ENCODE data around the gene ALK.

Gene ALK

GRCh38 chr2:29223257-29223656, 698.1 kb downstream of the ALK start:
- DNase-seq (ENCODE audit: low read depth): no peak

- DNase-seq (ENCODE audit: low read depth): no peak
These were observed 698.8 kb downstream of the ALK start for GRCh38 chr2:29222381-29223179.

DNA sequence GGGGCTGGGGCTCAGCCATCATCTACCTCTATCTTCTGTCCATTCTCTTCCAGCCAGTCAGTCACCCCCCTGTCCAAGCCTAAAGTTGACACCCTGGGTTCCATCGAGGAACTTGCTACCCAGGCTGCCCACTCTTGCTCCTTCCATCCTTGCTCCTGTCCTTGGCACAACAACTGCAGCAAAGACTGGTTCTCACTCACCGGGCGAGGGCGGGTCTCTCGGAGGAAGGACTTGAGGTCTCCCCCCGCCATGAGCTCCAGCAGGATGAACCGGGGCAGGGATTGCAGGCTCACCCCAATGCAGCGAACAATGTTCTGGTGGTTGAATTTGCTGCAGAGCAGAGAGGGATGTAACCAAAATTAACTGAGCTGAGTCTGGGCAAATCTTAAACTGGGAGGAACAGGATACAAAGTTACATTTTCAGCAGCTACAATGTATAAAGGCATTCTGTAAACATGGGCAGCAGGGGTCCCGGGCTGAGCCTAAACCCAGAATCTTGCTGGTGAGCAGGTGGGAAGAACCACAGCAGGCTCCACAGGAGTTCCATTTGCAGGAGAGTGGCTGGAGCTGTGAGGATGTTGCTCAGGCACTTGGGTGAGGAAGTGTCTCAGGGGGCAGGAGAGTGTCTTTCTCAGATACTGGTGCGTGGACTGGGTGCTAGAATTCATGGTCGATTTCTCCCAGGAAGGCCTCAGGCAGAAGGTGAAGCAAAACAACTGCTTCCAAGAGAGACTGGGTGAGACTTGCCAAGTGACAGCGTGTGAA, 700.7 kb downstream of the ALK start:
- no peak for DNase-seq (ENCODE audit: low read depth)

DNA sequence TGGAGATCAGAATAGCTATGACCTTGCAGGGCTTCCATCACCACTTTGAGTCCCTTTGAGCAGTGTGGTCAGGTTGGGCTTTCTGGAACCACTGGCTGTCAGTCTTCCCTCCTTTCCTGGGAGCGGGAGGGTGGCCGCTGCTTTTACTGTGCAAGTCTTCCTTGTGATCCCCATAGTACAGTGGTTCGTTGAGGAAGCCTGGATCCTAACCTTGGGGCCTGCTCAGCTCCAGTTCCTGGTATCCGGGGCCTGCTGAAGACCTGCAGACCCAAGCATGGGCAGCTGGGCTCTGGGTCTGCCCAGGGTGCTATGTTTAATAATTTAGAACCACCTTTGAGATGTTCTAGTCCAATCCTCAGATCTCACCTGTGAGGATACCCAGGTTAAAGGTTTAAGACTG, 702.0 kb downstream of the ALK start:
- no peak for DNase-seq (ENCODE audit: low read depth)

GRCh38 chr2:29218550-29219125, 702.7 kb downstream of the ALK start:
- no peak for DNase-seq (ENCODE audit: low read depth)

DNA sequence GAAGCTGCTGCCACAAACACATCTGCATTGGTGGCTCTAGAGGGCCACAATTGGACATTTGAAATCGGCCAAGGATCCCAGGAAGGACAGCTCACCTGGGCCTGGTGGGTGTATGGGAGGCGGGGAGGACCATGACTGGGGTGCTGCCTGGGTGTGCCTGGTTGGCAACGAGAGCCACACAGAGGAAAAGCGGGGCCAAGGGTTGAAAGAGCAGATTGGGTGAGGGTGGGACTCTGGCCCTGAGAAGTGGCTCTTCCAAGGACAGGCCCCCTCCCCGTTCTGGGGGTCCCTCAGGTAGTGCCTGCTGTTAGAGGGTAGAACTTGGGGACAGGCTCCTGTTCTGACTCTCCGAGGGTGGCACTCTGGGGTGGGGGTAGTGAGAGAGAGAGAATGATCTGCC, 703.3 kb downstream of the ALK start:
- DNase-seq (ENCODE audit: low read depth): no peak

- no peak for DNase-seq (ENCODE audit: low read depth)
These were observed 704.8 kb downstream of the ALK start for GRCh38 chr2:29216609-29216909.

- no peak for DNase-seq (ENCODE audit: low read depth)
These were observed 705.4 kb downstream of the ALK start for GRCh38 chr2:29215739-29216608.

DNA sequence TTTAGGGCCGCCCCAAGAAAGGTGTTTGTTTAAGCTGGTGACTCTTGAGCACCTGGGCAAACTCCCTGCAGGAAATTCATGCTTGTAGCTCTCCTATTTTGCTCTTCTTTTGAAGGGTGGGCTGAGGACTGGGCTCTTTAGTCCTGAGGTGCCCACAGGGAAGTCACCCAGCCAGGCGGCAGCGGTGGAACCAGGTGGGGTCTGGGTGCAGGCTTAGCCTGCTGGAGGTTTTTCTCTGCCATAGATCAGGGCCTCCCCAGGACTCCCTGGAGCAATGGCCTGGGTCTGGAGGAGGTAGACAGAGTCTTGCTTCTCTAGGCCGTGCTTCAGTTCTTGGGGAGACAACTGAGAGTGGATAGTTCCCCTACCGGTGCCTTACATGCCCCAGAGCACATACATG, 706.3 kb downstream of the ALK start:
- DNase-seq (ENCODE audit: low read depth): no peak

DNA sequence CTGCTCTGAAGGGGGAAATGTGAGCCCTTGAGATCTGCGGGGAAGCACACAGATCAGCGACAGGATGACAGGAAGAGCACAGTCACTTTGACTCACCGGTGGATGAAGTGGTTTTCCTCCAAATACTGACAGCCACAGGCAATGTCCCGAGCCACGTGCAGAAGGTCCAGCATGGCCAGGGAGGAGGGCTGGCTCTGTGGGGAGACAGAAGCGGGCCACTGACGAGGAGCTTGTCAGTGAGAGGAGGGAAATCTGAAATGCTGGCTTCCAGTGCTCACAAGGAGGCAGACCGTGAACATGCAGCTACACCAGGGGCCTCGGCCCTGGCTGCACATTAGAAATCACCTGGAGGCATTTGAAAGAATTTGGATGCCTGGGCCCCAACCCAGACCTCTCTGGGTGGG, 707.5 kb downstream of the ALK start:
- no peak for DNase-seq (ENCODE audit: low read depth)

DNA sequence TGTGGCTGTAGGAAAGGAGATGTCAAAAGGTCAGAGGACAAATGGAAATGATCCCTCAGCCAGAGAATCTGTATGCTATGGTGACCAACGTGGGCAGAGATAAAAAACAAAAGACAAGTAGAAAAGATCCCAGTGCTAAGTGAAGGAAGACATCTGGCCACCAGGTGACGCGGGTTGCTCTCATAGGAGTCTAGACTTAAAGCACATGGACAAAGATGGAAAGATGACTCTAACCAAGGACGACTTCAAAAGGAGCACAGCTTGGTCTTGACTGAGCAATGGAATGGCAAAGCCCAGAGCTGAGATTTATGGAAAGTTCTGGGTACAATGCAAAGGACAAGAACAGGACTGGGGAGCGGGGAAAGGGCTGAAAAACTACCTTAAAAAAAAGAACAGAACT, 709.4 kb downstream of the ALK start:
- DNase-seq (ENCODE audit: low read depth): no peak

DNA sequence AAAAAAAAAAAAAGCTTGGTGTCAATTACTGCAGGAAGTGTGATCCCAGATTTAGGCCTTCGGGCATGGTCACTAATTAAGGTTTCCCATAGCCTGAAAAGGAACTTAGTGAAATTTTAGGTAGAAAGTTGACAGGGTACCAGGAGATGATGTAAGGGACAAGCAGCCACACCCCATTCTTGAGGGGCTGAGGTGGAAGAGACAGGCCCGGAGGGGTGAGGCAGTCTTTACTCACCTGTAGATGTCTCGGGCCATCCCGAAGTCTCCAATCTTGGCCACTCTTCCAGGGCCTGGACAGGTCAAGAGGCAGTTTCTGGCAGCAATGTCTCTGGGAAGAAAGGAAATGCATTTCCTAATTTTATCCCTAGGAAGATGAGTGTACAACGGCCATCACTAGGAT, 711.8 kb downstream of the ALK start:
- no peak for DNase-seq (ENCODE audit: low read depth)

DNA sequence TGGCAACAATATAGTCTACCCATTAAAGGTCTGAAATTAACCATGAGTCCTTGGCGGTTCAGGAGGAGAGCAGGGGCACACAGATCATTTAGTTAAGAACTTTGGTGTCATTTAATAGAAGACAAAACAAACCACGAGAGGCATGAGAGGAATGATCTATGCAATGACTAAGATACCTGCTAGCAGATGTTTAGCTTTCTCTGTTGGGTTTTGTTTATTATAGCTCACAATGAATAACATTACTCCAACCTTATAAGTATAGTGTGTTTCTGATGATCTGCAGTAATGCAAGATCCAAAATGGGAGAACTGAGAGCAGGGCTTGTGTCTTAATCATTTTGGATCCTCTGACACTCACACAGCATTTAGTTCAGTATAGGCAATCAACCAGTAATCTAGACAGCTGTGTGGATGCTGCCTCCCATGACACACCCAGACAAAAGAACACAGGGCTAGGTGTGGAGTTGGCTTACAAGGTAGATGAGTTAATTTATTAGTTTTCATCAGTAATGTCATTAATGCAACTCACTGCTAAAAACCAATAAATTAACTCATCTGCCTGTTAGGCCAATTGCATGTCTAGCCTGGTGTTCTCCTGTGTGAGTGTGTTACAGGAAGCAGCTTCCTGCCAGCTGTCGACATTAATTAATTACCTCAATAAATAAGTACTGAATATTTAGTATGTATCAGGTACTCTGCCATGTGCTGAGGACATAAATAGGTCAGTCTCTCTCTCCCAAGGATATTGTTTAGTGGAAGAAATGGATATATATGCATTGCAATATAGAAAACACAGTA, 713.8 kb downstream of the ALK start:
- no peak for DNase-seq (ENCODE audit: low read depth)

- no peak for DNase-seq (ENCODE audit: low read depth)
These were observed 714.4 kb downstream of the ALK start for GRCh38 chr2:29206941-29207340.

DNA sequence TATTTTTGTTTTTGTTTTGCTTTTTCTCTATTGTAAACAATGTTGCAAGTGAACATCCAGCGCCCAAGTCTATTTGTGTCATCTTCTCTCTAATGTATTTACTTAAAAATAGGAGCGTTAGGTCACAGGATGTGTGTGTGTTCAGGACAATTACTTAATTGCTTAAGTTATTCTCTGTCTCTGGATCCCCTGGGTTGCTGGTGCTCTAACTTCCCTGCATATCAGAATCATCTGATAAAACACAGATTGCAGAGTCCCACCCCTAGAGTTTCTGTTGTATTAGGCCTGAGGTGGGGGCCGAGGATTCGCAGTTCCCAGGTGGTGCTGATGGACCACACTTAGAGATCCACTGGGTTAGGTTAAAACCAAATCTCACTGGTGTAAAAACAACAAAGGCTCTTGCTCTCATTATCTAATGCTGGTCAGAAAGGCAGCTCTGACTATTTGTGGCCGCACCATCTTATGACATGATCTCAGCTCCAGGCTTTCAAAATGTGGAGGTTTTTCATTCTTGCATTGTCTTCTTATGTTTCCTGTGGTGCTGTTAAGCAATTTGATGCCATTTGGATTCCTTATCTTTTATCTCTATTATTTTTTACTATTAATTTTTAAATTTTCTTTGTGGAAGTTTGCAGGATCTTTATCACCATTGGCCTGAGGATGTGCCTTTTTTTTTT, 718.4 kb downstream of the ALK start:
- DNase-seq (ENCODE audit: low read depth): peak; percentile 33

DNA sequence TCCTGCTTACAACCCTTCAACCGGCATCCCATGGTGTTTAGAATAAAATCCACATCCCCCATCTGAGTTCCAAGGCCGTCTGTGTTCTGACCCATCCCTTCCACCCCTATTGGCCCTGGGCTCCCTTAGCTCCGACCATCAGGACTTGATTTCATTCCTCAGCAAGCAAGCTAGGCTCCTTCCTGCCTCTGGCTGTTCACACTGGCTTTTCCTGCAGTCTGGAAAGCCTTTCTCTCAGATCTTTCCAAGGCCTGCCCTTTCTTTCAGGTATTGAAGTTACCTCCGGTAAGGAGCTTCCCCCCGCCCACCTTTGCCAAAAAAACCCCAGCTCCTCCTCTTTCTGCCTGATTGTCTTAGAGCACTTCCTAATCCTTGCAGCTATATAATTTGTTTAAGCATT, 719.4 kb downstream of the ALK start:
- DNase-seq (ENCODE audit: low read depth): no peak

- DNase-seq (ENCODE audit: low read depth): peak; percentile 46
These were observed 724.3 kb downstream of the ALK start for GRCh38 chr2:29196792-29197788.

DNA sequence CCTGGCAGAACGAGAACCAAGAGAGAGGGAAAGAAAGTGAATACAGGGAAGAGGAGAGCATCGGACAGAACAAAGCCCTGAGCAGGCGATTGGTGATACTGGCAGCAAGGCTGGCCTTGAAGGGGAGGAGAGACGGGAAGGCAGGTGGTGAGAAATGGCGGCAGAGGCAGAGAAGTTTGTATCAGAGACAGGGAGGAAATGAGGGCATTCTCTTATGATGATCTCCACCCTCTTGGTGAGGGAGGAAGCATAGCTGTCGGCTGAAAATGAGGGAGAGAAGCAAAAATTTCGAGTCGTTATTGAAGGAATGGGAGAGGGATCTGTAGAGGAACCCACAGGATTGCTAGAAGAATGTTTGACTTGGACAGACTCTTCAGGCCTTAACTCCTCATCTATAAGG, 725.6 kb downstream of the ALK start:
- DNase-seq (ENCODE audit: low read depth): no peak

GRCh38 chr2:29193681-29194080, 727.7 kb downstream of the ALK start:
- no peak for DNase-seq (ENCODE audit: low read depth)

DNA sequence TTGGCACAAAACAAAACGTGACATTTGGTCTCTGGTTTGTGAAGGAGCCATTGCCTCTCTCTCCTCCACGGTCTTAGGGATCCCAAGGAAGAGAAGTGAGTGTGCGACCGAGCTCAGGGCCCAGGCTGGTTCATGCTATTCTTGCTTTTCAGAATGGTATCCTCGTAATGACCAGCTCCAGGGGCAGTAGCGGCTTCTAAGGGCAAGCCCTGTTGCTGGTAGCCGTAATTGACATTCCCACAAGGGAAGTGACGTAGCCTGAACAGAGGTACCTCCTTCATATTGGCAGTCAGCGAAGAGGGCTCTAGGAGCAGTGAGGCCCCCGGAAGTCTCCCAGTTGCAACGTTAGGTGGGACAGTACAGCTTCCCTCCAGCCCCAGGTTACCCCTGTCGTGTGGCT, 728.3 kb downstream of the ALK start:
- no peak for DNase-seq (ENCODE audit: low read depth)

Measured in amniotic epithelial cell (primary cell).